K562 (cell line): ENCODE data around the gene ANKRD44. TPM values are rescaled to one million over a fixed set of nuclear protein-coding genes. Genes with fewer than 3 reads are reported as not detected.

Experiments used
- ATAC-seq: fragments of 200-7000 bp; cut with Tn5 transposase; 3 replicates; pipeline ENCODE4 v1.9.1; 2020; ENCODE audit warnings: moderate library complexity
- BruUV-seq: library from RNA; stranded (reverse); fragments of 400-500 nt; replicated peaks from 2 replicates; lab custom pipeline; 2021; lab: Mats Ljungman, UMichigan
- CTCF ChIA-PET: fragments of 300-600 bp; formaldehyde crosslinking; extraction: SDS; loops from one replicate; lab custom pipeline; 2021; ENCODE audit warnings: low intra/inter-chr PET ratio; lab: Yijun Ruan, JAX
- POLR2A ChIA-PET: fragments of 300-600, 350-650 bp; sonication (Branson Sonifier 250); formaldehyde crosslinking; extraction: SDS; loops from one replicate; lab custom pipeline; 2021; ENCODE audit warnings: antibody characterized with exemption, inconsistent platforms; lab: Yijun Ruan, JAX
- DNase-seq, 4 experiments: peaks; one replicate each; pipeline versions ENCODE4 v3.0.0 to v3.0.0-alpha.2; 2011 to 2018; ENCODE audit warnings: low spot score in 3 of 4, mixed read lengths in 3 of 4; ENCODE audit errors: extremely low read depth in 1 of 4
- FAIRE-seq: peaks from 2 replicates; lab custom pipeline; 2011; peaks lifted over from hg19 to GRCh38; lab: Jason Lieb, UNC
- H2AFZ ChIP-seq: 2 replicates; pipeline ENCODE4 v1.6.0; 2011; ENCODE audit warnings: low read depth, low read length, control low read depth, inconsistent platforms
- H3K27ac ChIP-seq: fragments of 200-600 bp; 3 replicates; pipeline ENCODE4 v1.8.0; 2011; ENCODE audit warnings: low read depth, mild to moderate bottlenecking, control low read depth, inconsistent platforms, low read length, moderate library complexity, mixed read lengths; ENCODE audit errors: extremely low read depth
- H3K27me3 ChIP-seq, 2 experiments: fragments of 300-600 bp in 1 of 2; 2 replicates in 1 of 2; 3 replicates in 1 of 2; pipeline versions ENCODE4 v1.6.0 to v1.8.0; 2011; ENCODE audit warnings: inconsistent platforms in 2 of 2, low read length in 2 of 2, mild to moderate bottlenecking in 1 of 2, mixed read lengths in 1 of 2, moderate library complexity in 1 of 2; ENCODE audit not compliant: control insufficient read depth in 2 of 2, insufficient read depth in 2 of 2
- H3K36me3 ChIP-seq: fragments of 300-600 bp; 3 replicates; pipeline ENCODE4 v1.8.0; 2011; ENCODE audit warnings: mild to moderate bottlenecking, low read length, inconsistent platforms; ENCODE audit not compliant: control insufficient read depth, insufficient read depth
- H3K4me1 ChIP-seq, 2 experiments: fragments of 200-600 bp in 1 of 2; replicated peaks in 1 of 2; 2 replicates in 1 of 2; 3 replicates in 1 of 2; pipeline versions ENCODE4 v1.5.1 to v1.8.0; 2011; ENCODE audit warnings: inconsistent platforms in 2 of 2, low read length in 2 of 2, mild to moderate bottlenecking in 1 of 2, mixed read lengths in 1 of 2, moderate library complexity in 1 of 2; ENCODE audit not compliant: control insufficient read depth in 2 of 2, insufficient read depth in 2 of 2
- H3K4me2 ChIP-seq: 2 replicates; pipeline ENCODE4 v1.6.1; 2011; ENCODE audit warnings: low read length, control low read depth, inconsistent platforms, mixed read lengths; ENCODE audit not compliant: insufficient read depth
- H3K4me3 ChIP-seq: fragments of 200-600 bp; sonication (generic), shearing (Covaris generic); 2 replicates; pipeline ENCODE4 v1.5.1; 2016; ENCODE audit warnings: control low read depth, inconsistent platforms
- H3K79me2 ChIP-seq: fragments of 200-600 bp; 3 replicates; pipeline ENCODE4 v1.8.0; 2011; ENCODE audit warnings: low read length, inconsistent platforms; ENCODE audit not compliant: control insufficient read depth, insufficient read depth
- H3K9ac ChIP-seq, 2 experiments: 2 replicates each; pipeline versions ENCODE4 v1.6.0 to v1.6.1; 2011; ENCODE audit warnings: low read depth in 2 of 2, low read length in 2 of 2, control low read depth in 1 of 2, inconsistent platforms in 1 of 2, mild to moderate bottlenecking in 1 of 2, mixed read lengths in 1 of 2; ENCODE audit not compliant: insufficient read depth in 1 of 2
- H3K9me1 ChIP-seq: one replicate; pipeline ENCODE4 v1.6.0; 2011; ENCODE audit warnings: inconsistent platforms, mild to moderate bottlenecking, low read length, moderate library complexity; ENCODE audit not compliant: control insufficient read depth, insufficient read depth
- H3K9me3 ChIP-seq: replicated peaks from 2 replicates; pipeline ENCODE4 v1.5.1; 2011; ENCODE audit warnings: low read depth, low read length, inconsistent platforms; ENCODE audit not compliant: control insufficient read depth, insufficient read depth
- H4K20me1 ChIP-seq: replicated peaks from 2 replicates; pipeline ENCODE4 v1.6.1; 2011; ENCODE audit warnings: low read length, inconsistent platforms, mixed read lengths; ENCODE audit not compliant: control insufficient read depth, insufficient read depth
- ARID3A ChIP-seq: IDR thresholded peaks from 2 replicates; pipeline ENCODE4 v1.6.1; 2012; ENCODE audit warnings: low read depth, low read length, improper control_type of control experiment, borderline replicate concordance
- ATF2 ChIP-seq: sonication (generic); formaldehyde crosslinking; IDR thresholded peaks from 2 replicates; pipeline ENCODE4 v1.8.1; 2022; ENCODE audit warnings: missing genetic modification reagents
- CBX8 ChIP-seq: fragments of 200-600 bp; sonication (generic); IDR thresholded peaks from 2 replicates; pipeline ENCODE4 v1.6.1; 2012; ENCODE audit warnings: borderline replicate concordance, mixed run types, low read depth, mild to moderate bottlenecking, moderate library complexity, mixed read lengths, low read length, control low read depth, inconsistent platforms; ENCODE audit not compliant: poor library complexity, severe bottlenecking; ENCODE audit errors: extremely low read depth
- KLF1 ChIP-seq: fragments of 450-650 bp; IDR thresholded peaks from 2 replicates; pipeline ENCODE4 v1.6.1; 2016; ENCODE audit warnings: missing genetic modification characterization, missing compliant biosample characterization
- RFX7 ChIP-seq: fragments of 250-450 bp; sonication (Bioruptor Pico); IDR thresholded peaks from 2 replicates; pipeline ENCODE4 v1.5.1; 2021; ENCODE audit warnings: mild to moderate bottlenecking
- TRIM25 ChIP-seq: fragments of 450-650 bp; IDR thresholded peaks from 2 replicates; pipeline ENCODE4 v1.7.0; 2016; ENCODE audit warnings: borderline replicate concordance
- USF1 ChIP-seq: sonication (generic); formaldehyde crosslinking; IDR thresholded peaks from 2 replicates; pipeline ENCODE4 v1.9.0; 2022; ENCODE audit warnings: mild to moderate bottlenecking, missing genetic modification reagents
- ZKSCAN8 ChIP-seq: fragments of 200-800 bp; sonication (Bioruptor generic); IDR thresholded peaks from 2 replicates; pipeline ENCODE4 v1.6.1; 2016; ENCODE audit warnings: missing genetic modification characterization, missing compliant biosample characterization
- ZNF23 ChIP-seq: fragments of 250-450 bp; sonication (Bioruptor Pico); IDR thresholded peaks from 2 replicates; pipeline ENCODE4 v1.4.0; 2020; ENCODE audit warnings: mild to moderate bottlenecking
- ZNF584 ChIP-seq: fragments of 200-800 bp; sonication (Bioruptor generic); IDR thresholded peaks from 2 replicates; pipeline ENCODE4 v1.6.1; 2016; ENCODE audit warnings: low read depth, mild to moderate bottlenecking, missing genetic modification characterization, missing compliant biosample characterization
- in situ Hi-C: fragments of 300-500 bp; cut with MboI; formaldehyde crosslinking; loops from 4 replicates; pipeline ENCODE4 v1.15.0; 2018; ENCODE audit warnings: inconsistent platforms, mixed read lengths
- intact Hi-C: fragments of 100-400 bp; cut with micrococcal nuclease; formaldehyde crosslinking; loops from 2 replicates; pipeline ENCODE4 v1.14.2; 2022
- polyA plus RNA-seq, 8 experiments: library from polyadenylated mRNA; depleted of rRNA in 4 of 8; stranded (reverse) in 5 of 8; unstranded in 3 of 8; fragments of >200 nt; fragmentation: Nextera tagmentation in 2 of 8; fragmentation: Illumina TruSeq in 1 of 8; extraction: Ambion mirVana in 2 of 8; extraction: Trizol in 1 of 8; gene quantifications; 2 replicates each; pipeline versions ENCODE4 v1.2.1 to v1.2.3, GENCODE V29; 2011 to 2014; ENCODE audit warnings: inconsistent platforms in 1 of 8, missing spikeins in 1 of 8
- total RNA-seq, 7 experiments: library from RNA; depleted of rRNA in 6 of 7; stranded (reverse); fragments of >200 nt in 6 of 7; fragmentation: Illumina TruSeq in 2 of 7; extraction: Trizol in 2 of 7; gene quantifications; 2 replicates each; pipeline versions ENCODE4 v1.2.1 to v1.2.3, GENCODE V29; 2011 to 2021; ENCODE audit warnings: low replicate concordance in 1 of 7

ANKRD44 gene
- total and polyA plus RNA-seq, 9 of the 15 experiments (the other 6 are each of a cell fraction or from before 2014, with no cell fraction given), result 0.03 to 0.64 (median 0.07) TPM; not detected in 3

- H3K27ac ChIP-seq, result no peak overlapping the region
- no peak overlapping the region for H3K9ac ChIP-seq
- TF ChIP-seq KLF1 (tag) (no peak), CBX8 (no peak), USF1 (no peak), ZKSCAN8 (CRISPR knock-in tag) (no peak), ATF2 (CRISPR knock-in tag) (no peak), TRIM25 (no peak), RFX7 (CRISPR knock-in tag) (no peak), ARID3A (no peak), ZNF23 (CRISPR knock-in tag) (no peak), ZNF584 (no peak)
- intact Hi-C loops, result no loop called here
- H3K4me1 ChIP-seq, result no peaks in the 10 kb centered on the region
- ATAC-seq (no peak), DNase-seq (no peak), FAIRE-seq (no peak)
- peaks cover 0 to 5% of the 10 kb centered on the region in 2 experiments; a peak in 1 of 5 replicates for H3K27me3 ChIP-seq
- no peak overlapping the region for H3K4me2 ChIP-seq
- H3K79me2 ChIP-seq, result no peaks in the 10 kb centered on the region
- no peaks in the 10 kb centered on the region for H4K20me1 ChIP-seq
- no peaks in the 10 kb centered on the region for H3K36me3 ChIP-seq
- ChIA-PET POLR2A (no interaction called here), CTCF (no interaction called here)
- H3K9me3 ChIP-seq, result no peaks in the 10 kb centered on the region
- in situ Hi-C loops, result no loop called here
- no TSS peak for BruUV-seq
- H3K4me3 ChIP-seq, result no peak overlapping the region
- H2AFZ ChIP-seq, result no peak overlapping the region
- H3K9me1 ChIP-seq, result no peaks in the 10 kb centered on the region
Observed at GRCh38 chr2:197269815-197270214, 40.8 kb downstream of the ANKRD44 start.
